GM12874 (cell line): ENCODE data around the gene TBC1D23.

Experiments
- CTCF ChIP-seq: IDR thresholded peaks from 2 replicates; pipeline ENCODE4 v1.5.1; 2011; ENCODE audit warnings: low read depth, mild to moderate bottlenecking, control low read depth, low read length, moderate library complexity; ENCODE audit not compliant: insufficient read depth

The TBC1D23 gene

DNA sequence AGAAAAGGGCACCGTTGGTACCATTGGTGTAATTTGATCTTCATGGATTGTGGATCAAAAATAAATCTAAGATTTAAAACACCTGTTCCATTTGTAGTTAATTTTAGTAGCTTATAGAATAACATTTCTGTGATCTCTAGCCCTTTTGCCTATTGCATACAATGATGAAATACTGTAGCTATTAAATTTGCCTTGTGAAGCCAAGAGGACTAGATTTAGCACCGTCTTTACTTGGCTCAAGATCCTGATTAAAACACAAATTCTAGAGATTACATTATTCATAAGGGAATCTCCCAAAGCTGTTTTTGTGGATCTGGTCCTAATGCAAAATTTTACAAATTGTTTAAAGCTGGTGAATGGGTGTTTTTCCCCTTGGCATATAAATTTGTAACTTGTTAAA is 8.2 kb downstream of the TBC1D23 start:
- TF ChIP-seq CTCF: no peak

- no peak for TF ChIP-seq CTCF
These were observed 8.8 kb downstream of the TBC1D23 start for GRCh38 chr3:100269410-100270214.

- TF ChIP-seq CTCF: no peak
These were observed 9.4 kb downstream of the TBC1D23 start for GRCh38 chr3:100270215-100270583.

DNA sequence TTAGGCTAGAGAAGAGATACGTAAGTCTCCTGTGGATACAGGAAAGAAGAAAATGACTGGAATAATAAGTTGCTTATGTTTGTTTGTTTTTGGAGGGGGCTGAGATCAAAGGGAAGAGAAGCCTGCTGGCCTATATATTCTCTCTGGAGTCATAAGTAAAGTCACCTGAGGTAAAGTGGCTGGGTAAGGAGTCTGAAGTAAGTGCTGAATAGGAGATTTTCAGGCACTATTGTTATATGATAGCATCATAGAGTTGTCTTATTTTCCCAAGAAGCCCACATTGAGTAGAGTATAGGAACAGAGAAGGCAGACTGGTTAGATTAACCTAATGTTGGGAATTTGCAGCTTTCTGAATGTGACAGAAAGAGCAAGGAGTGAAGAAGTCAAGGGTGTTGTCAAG is 10.7 kb downstream of the TBC1D23 start:
- no peak for TF ChIP-seq CTCF

GRCh38 chr3:100274361-100274760 is 13.6 kb downstream of the TBC1D23 start:
- no peak for TF ChIP-seq CTCF

GRCh38 chr3:100277255-100277800 is 16.5 kb downstream of the TBC1D23 start:
- TF ChIP-seq CTCF: no peak

- TF ChIP-seq CTCF: no peak
These were observed 18.1 kb downstream of the TBC1D23 start for GRCh38 chr3:100278910-100279309.
